NB4 (cell line): ENCODE data around the gene CYB5A.

Experiments used
- DNase-seq: peaks from one replicate; pipeline ENCODE4 v3.0.0; 2010; ENCODE audit warnings: low read depth
- H3K4me3 ChIP-seq: one replicate; pipeline ENCODE4 v1.5.1; 2011; ENCODE audit warnings: mild to moderate bottlenecking, low read depth, low read length, moderate library complexity
- CTCF ChIP-seq: IDR thresholded peaks from one replicate; pipeline ENCODE4 v1.5.1; 2012; ENCODE audit warnings: low read depth, low read length
- MAX ChIP-seq: IDR thresholded peaks from 2 replicates; pipeline ENCODE4 v1.6.1; 2011; ENCODE audit warnings: low read depth, low read length
- MYC ChIP-seq: IDR thresholded peaks from 2 replicates; pipeline ENCODE4 v1.6.1; 2011; ENCODE audit warnings: low read depth, low read length
- POLR2A ChIP-seq: IDR thresholded peaks from 2 replicates; pipeline ENCODE4 v1.6.1; 2011; ENCODE audit warnings: mild to moderate bottlenecking; ENCODE audit not compliant: insufficient read length; ENCODE audit errors: extremely low read depth

CYB5A gene

GRCh38 chr18:74292541-74292858, 737 bp upstream of the CYB5A start:
- H3K4me3 ChIP-seq, result peak overlapping the region; percentile 55
- TF ChIP-seq MAX (no peak), POLR2A (no peak), CTCF (no peak), MYC (no peak)
- no peak for DNase-seq

DNA sequence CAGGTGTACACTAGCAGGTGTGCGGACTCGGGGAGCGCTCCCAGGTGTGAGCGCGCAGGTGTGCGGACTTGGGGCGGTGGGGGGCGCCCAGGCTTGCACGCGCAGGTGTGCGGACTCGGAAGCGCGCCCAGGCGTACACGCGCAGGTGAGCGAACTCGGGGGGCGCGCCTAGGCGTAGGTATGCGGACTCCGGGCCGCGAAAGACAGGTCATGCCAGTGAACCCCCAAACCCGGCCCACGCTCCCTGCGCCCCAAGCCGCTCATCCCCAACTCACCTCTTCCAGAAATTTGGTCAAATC, 342 bp downstream of the CYB5A start:
- no peak for TF ChIP-seq MAX
- TF ChIP-seq MYC, result no peak
- no peak for TF ChIP-seq POLR2A
- TF ChIP-seq CTCF, result no peak
- no peak for DNase-seq
- H3K4me3 ChIP-seq, result peak overlapping the region; percentile 85

- H3K4me3 ChIP-seq, result peak overlapping the region; percentile 85
- TF ChIP-seq POLR2A (no peak), MYC (no peak), CTCF (no peak), MAX (no peak)
- peak; percentile 8 for DNase-seq
Measured at GRCh38 chr18:74290794-74291471, 830 bp downstream of the CYB5A start.

- no peak overlapping the region for H3K4me3 ChIP-seq
- DNase-seq, result no peak
- TF ChIP-seq POLR2A (no peak), CTCF (no peak), MAX (no peak), MYC (no peak)
Measured at GRCh38 chr18:74290021-74290420, 1.7 kb downstream of the CYB5A start.

DNA sequence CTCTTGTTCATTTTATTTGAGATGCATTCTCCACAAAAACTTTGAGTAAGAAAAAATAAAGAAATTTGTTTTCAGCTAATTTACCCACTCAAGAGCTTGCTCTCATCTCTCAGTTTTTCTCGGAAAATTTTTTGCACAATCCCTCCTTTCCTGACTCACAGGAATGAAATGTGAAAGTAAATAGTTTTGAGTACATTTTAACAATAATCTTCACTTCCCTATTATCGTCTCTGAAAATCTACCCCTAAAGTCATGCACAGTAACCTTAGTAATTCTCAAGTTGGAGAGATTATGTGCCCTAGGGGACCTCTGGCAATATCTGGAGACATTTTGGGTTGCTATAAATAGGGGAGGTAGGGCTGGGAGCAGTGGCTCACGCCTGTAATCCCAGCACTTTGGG, 2.6 kb downstream of the CYB5A start:
- peak; percentile 5 for DNase-seq
- H3K4me3 ChIP-seq, result no peak overlapping the region

More for the DNA sequence above, 2.6 kb downstream of the CYB5A start:
- TF ChIP-seq MYC (no peak), CTCF (no peak), MAX (no peak), POLR2A (no peak)
